Measurements from ENCODE around the gene OVCH2. TPM values are rescaled to one million over a fixed set of nuclear protein-coding genes. Genes with fewer than 3 reads are reported as not detected.
"Not testable (repeated sequence)": the region's sequence is repeated elsewhere in the genome, so short reads cannot be mapped to it uniquely, and the experiment has no call there.

Gene OVCH2
- total RNA-seq, 1 donor from 2014 or later = not detected

DNA sequence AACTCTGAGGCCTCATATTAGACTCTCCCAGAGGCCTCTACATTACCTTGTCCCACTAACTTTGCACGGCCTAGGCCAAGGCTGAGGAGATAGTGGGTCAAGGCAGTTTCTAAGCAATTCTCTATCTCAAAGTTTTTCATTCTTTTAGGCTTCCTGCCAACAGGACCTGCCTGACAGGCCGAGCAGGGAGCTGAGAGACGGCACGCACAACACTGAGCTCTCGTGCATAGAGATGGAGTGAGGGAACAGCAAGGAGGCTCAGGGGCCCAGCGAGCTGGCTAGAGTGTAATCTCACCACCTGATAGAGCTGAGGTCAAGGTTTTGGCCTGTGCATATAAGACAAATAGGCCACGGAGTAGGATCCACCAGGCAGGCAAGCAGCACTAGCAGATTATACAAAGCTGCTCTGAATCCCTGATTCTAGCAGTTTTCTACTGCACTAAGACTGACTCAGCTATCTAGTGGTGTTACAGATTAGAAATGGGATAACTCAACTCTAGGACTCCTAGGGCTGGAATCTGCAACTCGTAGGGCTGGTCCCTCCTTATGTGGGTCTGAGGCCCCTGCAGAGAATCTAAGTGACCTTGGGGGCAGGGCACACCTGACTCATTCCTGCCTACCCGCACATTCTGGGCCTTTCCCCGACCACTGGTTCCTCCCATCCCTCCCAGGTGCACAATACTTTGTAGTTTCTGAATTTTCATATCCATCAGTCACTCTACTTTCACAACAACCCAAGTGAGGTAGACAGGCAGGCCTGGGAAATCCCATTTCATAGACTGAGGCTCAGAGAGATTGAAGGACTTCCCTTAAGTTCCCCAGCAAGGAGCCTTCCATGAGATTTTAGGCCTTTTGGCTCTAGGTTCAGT is 34.7 kb downstream of the OVCH2 start:
- DNase-seq (ENCODE audit: low read depth) = no peak

DNA sequence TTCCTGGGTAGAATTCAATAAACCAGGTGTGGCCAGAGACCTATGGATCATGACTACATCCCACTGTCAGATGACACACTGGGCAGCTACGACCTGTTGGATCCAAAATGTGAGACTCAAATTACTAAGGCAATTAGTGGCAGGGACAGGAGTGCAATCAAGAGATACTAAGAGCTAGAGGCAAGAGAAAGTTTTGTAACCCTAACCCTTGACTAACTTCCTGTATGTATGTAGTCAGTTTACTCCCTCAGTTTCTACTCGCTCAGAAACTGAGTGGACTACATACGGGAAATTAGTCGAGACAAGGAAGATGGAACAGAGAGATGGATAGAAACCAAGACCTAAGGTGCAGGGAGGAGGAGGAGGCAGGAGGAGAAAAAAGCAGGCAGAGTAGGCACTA is 35.6 kb downstream of the OVCH2 start:
- no peak for DNase-seq (ENCODE audit: low read depth)

DNA sequence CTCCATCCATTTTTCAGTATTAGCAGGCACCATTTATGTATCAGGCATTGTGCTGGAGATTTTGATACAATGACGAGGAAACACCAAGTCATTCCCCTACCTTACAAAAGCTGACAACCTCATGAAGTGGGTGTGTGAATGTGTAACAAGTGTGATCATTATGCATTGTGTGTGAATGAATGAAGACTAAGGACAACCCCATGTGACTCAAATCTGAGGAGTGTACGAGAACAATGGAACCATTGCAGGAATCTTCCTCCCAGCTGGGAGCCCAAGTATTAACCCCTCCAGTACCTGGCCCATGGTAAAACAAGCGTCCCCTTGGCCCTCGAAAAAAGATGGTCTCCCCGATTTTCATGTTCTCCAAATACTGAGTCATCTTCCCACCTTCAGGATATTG is 37.4 kb downstream of the OVCH2 start:
- no peak for DNase-seq (ENCODE audit: low read depth)

DNA sequence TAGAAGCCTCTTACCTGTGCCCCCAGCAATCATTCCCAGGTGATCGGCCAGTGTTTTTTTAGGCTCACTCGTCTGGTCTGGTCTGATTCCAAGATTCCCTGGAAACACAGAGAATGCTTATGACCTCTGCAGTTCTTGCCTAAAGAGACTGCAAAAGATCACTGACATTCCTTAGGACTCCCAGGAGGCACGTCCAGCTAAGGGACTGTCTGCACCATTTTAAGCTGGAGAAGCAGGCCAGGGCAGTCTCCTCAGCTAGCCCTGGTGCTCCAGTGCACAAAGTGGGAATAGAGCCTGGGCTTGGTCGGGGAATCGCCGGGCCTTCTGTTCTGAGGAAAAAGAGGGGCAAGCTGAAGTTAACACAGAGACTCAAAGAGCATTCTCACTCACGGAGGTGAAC is 37.8 kb downstream of the OVCH2 start:
- no peak for DNase-seq (ENCODE audit: low read depth)

DNA sequence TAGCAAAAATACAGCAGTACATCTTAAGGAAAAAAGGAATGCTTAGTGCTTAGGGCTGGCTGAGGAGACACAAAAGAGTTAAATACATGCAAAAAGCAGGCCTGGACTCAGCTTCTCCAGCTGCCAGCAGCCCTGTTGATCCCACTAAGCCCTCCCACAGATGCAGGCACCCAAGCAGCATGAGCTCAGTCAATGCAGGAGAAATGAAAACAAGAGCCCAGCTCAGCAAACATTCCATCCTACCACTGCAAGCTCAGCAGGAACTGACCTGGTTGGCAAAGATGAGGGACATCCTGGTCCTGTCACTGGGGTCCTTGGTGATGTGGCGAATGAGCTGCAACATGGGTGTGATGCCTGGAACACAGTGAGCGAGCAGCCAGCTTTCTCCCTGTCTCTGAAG is 38.8 kb downstream of the OVCH2 start:
- DNase-seq (ENCODE audit: low read depth) = no peak

DNA sequence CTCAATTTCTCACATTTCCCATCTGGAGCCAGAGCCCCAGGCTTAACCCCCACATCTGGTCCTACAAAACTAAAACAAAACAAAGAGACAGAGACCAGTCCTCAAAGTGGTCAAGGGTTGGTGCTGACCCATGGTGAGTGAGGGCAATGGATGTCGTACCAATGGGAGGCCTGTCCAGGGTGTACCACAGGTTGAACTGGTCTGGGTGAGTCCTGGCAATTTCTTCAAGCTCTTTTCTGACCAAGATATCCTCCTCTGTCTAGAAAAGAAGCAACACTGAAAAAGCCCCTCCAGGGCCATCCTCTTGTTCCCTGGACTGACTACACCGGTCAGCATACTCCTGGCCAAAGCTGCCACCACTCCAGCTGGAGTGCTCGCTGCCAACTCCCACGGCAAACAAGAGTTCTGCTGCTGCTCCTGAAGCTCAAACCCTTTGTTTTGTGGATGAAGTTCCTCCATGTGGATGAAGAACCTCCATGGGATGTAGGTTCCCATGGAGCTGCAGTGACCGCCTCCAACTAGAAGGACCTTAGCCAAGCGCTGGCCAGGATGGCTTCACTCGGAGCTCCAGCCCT is 39.9 kb downstream of the OVCH2 start:
- no peak for DNase-seq (ENCODE audit: low read depth)

DNA sequence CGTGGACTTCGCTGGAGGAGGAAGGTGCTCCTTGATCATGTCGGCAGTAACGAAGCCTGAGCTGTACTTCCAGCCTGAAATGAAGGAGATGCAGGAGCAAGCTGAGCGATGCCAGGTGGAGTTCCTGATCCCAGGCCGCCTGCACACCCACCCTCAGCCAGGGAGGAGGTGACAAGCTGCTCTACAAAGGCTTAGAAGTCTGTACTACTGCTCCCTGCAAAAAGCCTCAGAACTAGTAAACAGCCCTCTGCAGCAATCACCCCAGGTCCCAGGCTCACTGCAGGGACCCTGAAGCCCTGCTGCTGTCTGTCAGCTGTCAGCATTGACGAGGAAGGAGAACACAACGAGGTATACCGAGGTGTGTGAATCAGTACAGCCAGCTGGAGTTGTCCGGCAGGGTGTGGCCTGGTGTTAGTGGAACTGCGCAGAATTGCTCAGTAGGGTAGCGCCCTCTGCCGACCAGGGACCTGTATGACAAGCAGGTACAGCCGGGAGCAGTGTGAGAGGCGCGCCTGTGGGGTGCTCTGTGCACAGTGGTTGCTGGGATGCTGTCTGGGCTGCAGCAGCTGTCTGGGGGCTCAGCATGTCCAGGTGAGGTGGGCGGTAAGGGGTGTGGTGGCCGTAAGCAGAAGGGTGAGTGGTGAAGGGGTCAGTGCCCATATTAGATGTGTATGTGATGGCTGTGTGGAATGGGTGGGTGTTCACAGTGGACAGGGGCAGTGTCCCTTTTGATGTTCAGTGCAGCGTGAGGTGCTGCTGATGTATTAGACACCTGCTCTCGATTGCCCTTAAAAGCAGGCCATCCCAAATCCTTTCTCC is 40.6 kb downstream of the OVCH2 start:
- DNase-seq (ENCODE audit: low read depth) = peak; percentile 65

DNA sequence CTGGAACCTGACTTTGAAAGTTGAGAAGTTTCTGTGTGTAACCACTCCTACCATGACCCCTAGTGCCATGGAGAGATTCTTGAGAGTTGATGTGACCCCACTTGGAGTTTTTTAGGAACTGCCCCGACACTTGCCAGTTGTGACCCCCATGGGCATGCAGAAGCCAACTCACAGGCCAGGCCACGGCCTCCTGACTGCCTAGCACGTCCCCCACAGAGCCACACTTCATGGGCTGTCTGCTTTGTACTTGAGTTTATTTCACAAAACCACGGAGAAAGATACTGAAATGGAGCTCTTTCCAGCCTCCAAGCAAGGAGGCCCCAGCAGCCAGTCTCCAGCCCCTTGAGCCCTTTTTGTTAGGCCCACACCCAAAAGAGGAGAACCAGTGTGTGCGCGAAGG is 41.4 kb downstream of the OVCH2 start:
- no peak for DNase-seq (ENCODE audit: low read depth)

DNA sequence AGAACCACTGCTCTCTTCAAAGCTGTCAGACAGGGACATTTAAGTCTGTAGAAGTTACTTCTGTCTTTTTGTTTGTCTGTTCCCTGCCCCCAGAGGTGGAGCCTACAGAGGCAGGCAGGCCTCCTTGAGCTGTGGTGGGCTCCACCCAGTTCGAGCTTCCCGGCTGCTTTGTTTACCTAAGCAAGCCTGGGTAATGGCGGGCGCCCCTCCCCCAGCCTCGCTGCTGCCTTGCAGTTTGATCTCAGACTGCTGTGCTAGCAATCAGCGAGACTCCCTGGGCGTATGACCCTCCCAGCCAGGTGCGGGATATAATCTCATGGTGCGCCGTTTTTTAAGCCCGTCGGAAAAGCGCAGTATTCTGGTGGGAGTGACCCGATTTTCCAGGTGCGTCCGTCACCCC is 42.7 kb downstream of the OVCH2 start:
- DNase-seq (ENCODE audit: low read depth) = not testable (repeated sequence)

DNA sequence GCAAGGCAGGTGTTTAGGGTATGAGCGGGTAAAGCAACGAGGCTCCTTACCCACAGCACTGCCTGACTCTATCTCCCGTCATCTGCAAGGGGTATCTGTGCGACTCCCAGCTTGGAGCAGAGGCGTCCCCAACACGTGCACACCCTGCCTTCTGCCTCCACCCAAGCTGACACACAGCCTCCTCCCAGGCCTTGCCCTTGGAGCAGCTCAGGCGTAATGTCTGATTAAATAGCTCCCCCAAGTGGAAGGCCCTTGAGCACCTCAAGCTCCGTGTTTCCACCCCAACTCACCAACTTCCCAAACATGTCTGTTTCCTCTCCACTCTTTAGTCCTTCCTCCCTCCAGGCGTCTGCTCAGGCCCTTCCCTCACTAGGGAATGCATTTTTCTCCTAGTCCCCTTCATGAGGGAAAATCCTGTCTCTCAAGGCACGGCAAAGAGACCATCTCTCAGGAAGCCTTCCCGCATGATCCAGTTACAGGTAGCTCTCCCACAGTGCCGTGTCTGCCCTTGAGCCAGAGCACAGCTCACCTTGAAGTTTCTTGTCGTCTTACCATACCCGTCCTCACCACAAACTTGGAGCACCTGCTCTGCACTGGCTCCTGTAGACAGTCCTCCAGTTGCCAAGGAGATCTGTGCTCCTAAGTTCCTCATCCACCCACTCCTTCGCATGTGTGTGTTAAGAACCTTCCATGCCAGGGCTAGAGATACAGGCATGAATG is 48.8 kb downstream of the OVCH2 start:
- DNase-seq (ENCODE audit: low read depth) = peak; percentile 49

DNA sequence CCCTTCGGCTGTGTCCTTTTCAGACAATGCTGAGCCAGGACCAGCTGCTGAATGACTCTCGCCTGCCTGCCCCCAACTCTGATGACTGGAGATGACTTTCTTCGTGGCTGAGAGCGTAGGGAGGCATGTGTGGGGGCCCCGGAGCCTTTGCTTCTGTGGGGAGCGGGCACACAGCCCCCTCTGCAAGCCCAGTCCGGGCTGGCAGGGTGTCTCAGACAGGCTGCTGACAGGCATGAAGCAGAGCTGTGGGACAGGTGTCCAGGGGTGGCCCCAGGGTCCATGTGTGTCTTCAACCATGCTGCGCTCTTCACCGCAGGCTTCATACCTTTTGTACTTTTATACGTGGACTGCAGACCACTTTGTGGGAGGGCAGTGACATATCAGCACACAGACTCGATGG is 49.6 kb downstream of the OVCH2 start:
- peak; percentile 38 for DNase-seq (ENCODE audit: low read depth)

DNA sequence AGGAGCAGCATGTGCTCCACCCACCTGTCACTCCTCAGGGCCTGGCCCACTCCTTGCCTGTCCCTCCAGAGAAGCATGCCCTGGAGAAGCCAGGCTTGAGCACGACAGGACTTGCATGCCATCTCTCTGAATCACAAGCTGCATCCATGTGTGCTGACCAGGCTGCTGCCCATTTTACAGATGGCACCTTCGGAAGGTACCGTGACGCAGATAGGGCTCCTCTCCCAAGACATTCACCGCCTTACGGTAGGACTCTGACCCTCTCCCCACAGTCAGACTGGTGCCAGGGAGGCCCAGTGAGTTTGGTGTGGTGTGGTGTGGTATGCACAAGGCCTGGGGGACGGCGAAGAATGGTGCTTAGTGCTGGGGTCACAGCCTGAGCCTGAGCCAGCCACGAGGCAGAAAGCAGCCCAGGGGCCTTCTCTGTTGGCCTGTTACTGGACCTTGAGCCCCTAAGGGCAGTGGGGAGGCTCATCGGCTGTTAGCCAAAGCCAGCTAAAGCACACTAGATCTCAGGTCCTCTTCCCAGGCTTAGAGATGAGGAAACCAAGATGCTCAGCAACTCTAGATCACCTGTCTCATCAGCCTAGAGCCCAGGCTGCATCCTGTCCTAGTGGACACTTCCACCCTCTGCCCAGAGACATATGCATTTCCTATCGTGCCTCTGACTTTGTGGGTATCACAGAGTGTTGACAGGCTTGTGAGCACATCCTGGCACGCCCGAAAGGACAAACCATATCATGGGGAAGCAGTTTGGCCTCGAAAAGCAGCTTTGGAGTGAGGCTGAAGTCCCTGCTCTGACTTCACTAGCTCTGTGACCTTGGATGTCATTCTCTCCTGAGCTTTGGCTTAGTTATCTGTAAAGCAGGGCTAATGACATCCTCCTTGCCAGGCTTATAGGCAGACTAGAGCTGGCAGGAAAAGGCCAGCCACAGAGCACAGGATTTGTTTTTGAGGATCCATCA is 50.7 kb downstream of the OVCH2 start:
- no peak for DNase-seq (ENCODE audit: low read depth)

DNA sequence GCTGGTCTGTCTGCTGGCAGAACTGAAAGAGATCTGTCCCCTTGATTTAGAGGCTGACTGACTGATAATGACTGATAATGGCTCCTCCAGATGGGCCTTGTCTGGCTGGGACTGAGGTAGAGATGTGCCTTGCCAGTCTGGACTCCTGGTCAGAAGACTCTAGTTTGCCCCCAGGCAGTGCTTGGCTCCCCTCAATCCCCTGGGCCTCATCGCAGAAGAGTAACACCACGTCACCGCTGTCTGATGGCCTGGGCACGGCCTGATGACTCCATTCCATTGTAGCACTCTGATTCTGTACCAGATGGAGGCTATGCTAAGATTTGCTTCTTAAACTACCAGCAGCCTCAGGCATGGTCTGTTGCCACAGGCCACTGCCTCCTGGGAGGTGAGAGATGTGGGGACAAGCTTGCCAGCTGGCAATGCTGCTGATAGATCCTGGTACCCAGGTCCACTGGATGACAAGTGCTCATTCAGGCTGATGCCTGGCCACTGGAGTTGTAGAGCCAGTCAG is 52.0 kb downstream of the OVCH2 start:
- no peak for DNase-seq (ENCODE audit: low read depth)

DNA sequence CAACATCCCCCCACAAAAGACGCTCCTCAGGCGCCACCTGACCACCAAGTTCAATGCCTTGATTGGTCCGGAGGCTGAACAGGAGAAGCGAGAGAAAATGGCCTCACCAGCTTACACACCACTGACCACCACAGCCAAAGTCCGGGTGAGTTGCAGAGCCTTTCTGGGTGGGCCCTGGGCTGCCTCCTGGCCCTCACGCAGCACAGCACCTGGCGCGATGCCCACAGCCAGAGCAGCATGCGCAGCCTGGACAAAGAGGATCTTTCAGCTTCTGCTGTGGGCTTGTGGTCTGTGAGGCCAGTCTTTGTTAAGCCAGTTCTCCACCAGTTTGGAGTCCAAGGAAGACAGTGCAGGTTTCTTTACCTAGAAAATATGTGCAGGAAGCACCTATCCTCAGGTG is 54.6 kb downstream of the OVCH2 start:
- DNase-seq (ENCODE audit: low read depth) = no peak

DNA sequence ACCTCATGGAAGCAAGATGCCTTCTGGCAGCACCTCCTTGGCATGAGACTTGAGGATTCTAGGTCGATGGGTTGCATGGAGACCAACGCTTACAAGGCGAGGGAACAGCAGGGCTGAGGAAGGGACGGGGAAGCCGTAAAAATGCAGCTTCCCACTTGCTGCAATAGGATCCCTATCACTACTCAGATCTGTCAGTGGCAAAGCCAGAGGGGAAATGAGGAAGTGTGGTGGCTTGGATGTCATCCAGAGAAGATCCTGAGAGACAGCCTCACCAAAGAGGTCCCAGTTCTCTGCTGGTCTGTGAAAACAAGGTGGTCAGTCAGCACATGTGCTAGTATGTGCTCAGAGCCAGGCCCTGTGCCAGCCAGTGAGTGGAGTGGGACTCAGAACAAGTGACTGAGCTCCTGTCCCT is 55.1 kb downstream of the OVCH2 start:
- DNase-seq (ENCODE audit: low read depth) = peak; percentile 17

DNA sequence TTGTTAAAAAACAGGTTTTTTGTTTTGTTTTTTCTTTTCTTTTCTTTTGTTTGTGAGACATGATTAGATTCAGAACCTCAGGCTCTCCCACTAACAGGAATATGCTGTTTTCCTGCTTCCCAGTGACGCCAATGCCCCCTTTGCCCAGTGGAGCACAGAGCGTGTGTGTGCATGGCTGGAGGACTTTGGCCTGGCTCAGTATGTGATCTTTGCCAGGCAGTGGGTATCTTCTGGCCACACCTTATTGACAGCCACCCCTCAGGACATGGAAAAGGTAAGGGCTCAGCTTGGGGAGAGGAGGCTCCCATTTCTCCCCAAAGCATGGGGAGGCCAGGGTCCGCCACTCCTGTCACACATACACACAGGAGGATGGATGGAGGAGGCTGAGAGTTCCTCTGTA is 58.0 kb downstream of the OVCH2 start:
- DNase-seq (ENCODE audit: low read depth) = no peak

DNA sequence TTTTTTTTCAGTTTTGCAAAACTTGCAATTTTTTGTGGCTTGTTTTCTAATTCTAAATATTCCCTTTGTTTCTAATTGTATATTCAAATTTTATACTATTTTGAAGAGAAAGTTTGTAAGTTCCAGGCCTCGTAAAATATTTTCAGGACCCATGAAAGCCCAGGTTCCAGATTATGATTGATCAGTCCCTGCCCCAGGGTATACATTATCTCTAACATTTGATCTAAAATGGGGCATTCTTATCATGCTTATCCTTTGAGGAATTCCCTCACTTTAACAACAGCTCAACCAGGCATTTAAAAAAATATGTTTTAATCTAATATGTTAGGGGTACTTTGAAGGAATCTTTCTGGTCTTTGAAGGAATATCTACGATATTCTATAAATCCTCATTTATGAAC is 59.4 kb downstream of the OVCH2 start:
- DNase-seq (ENCODE audit: low read depth) = no peak

DNA sequence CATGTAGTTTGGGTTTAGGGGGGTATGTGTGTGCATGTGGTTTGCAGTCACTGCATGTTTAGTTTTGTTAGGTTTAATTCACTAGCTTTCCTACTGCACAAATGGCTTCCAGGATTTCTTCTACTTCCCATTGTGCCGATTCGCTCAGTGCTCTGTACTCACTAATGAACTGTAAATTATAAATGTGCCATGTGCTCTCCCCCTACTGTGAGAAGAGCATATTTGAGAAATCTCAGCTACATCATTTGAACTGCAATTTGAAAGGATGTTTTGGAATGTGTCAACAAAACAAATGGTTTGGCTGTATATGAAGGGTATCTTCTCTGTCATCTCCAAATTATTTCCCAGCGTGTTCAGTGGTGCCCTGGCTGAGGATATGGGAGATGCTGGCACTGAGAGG is 61.1 kb downstream of the OVCH2 start:
- DNase-seq (ENCODE audit: low read depth) = no peak

DNA sequence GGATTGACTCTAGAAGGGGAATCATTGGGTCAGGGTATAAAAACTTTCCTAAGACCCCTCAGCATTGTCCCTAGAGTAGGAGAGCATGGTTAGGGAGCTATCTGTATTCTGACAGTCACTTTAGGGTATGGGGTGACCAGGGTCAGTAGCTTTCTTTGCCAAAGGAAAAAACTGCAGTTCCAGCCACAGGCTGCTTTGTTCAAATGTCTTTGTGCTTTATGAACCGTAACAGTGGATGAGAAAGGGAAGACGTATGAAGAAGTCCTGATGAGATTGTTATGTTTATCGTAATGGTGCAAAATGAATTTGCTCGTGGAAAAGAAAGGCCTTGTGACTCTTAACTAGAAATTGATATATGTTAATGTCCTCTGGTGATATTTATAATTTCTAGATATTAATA is 63.0 kb downstream of the OVCH2 start:
- no peak for DNase-seq (ENCODE audit: low read depth)

DNA sequence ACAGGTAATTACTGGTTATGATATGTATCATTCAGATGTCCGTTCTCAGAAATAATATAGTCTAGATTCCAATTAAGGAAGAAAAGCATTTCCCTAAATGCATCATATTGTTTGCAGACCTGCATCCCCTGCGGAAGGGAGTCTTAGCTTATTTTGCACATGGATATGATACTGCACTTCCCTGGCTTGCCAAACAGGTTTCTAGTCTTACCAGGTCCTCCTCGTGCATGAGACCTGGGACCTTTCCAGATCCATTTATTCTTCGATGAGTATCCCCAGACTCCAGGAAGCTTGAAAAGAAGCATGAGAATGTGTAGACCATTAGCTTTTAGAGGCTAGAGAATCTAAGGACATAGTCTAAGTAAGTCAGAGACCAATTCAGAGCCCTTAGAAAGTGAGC is 63.5 kb downstream of the OVCH2 start:
- no peak for DNase-seq (ENCODE audit: low read depth)
